SK-N-MC (cell line): ENCODE results near the gene JAKMIP1.

Experiments used
- DNase-seq: peaks from one replicate; pipeline ENCODE4 v3.0.0-alpha.2; 2011; ENCODE audit warnings: low read depth, low spot score
- H3K27ac ChIP-seq: fragments of 200-600 bp; sonication (generic); 2 replicates; pipeline ENCODE4 v1.5.1; 2016; ENCODE audit warnings: mixed run types
- H3K36me3 ChIP-seq: fragments of 200-600 bp; sonication (generic); 2 replicates; pipeline ENCODE4 v1.6.1; 2017; ENCODE audit warnings: antibody characterized with exemption, low read length, mixed read lengths; ENCODE audit not compliant: insufficient read depth
- H3K4me3 ChIP-seq: fragments of 200-600 bp; sonication (generic); 2 replicates; pipeline ENCODE4 v1.5.1; 2016
- H3K9ac ChIP-seq: fragments of 200-600 bp; sonication (generic); 2 replicates; pipeline ENCODE4 v1.8.0; 2017; ENCODE audit warnings: mixed run types, mixed read lengths; ENCODE audit not compliant: insufficient read length
- H3K9me3 ChIP-seq: fragments of 200-600 bp; sonication (generic); 2 replicates; pipeline ENCODE4 v1.6.1; 2017; ENCODE audit warnings: low read depth, mild to moderate bottlenecking, antibody characterized with exemption, low read length, moderate library complexity, mixed read lengths
- EZH2 ChIP-seq: fragments of 200-600 bp; sonication (generic); IDR thresholded peaks from one replicate; pipeline ENCODE4 v1.6.1; 2017; ENCODE audit warnings: antibody characterized with exemption
- FOXP2 ChIP-seq: optimal IDR thresholded peaks from 2 replicates; pipeline ENCODE3; 2011; ENCODE audit warnings: mild to moderate bottlenecking, moderate library complexity; ENCODE audit not compliant: insufficient read depth; ENCODE audit errors: extremely low read length, control extremely low read depth
- POLR2AphosphoS5 ChIP-seq: IDR thresholded peaks from 2 replicates; pipeline ENCODE4 v1.6.1; 2012; ENCODE audit warnings: mild to moderate bottlenecking, low read depth, low read length, borderline replicate concordance

JAKMIP1 gene

GRCh38 chr4:6046526-6047129 is 153.7 kb downstream of the JAKMIP1 start:
- no peak for DNase-seq
- Histone ChIP-seq H3K36me3 (no peaks in the 10 kb centered on the region), H3K9me3 (no peaks in the 10 kb centered on the region), H3K27ac (no peak overlapping the region), H3K4me3 (no peak overlapping the region), H3K9ac (no peak overlapping the region)
- TF ChIP-seq FOXP2: no peak
- no peak for TF ChIP-seq POLR2AphosphoS5
- no peak for TF ChIP-seq EZH2

- Histone ChIP-seq H3K4me3 (no peak overlapping the region), H3K9me3 (no peaks in the 10 kb centered on the region), H3K27ac (no peak overlapping the region), H3K9ac (no peak overlapping the region), H3K36me3 (no peaks in the 10 kb centered on the region)
- DNase-seq: no peak
- TF ChIP-seq EZH2: no peak
- no peak for TF ChIP-seq FOXP2
- no peak for TF ChIP-seq POLR2AphosphoS5
Observed at GRCh38 chr4:6044805-6045204, 155.5 kb downstream of the JAKMIP1 start.

- no peaks in the 10 kb centered on the region for H3K36me3 ChIP-seq
- no peaks in the 10 kb centered on the region for H3K9me3 ChIP-seq
- no peak overlapping the region for H3K27ac ChIP-seq
- no peak overlapping the region for H3K4me3 ChIP-seq
- H3K9ac ChIP-seq: no peak overlapping the region
- TF ChIP-seq POLR2AphosphoS5: no peak
- no peak for TF ChIP-seq EZH2
- TF ChIP-seq FOXP2: no peak
- no peak for DNase-seq
Observed at GRCh38 chr4:6044276-6044675, 156.1 kb downstream of the JAKMIP1 start.

GRCh38 chr4:6043843-6044242 is 156.5 kb downstream of the JAKMIP1 start:
- Histone ChIP-seq H3K9ac (no peak overlapping the region), H3K27ac (no peak overlapping the region), H3K9me3 (no peaks in the 10 kb centered on the region), H3K36me3 (no peaks in the 10 kb centered on the region), H3K4me3 (no peak overlapping the region)
- TF ChIP-seq FOXP2 (no peak), EZH2 (no peak), POLR2AphosphoS5 (no peak)
- no peak for DNase-seq

- TF ChIP-seq EZH2 (no peak), FOXP2 (no peak), POLR2AphosphoS5 (no peak)
- H3K27ac ChIP-seq: no peak overlapping the region
Observed at GRCh38 chr4:6043188-6043587, 157.2 kb downstream of the JAKMIP1 start.

GRCh38 chr4:6042293-6043063 is 157.9 kb downstream of the JAKMIP1 start:
- Histone ChIP-seq H3K4me3 (no peak overlapping the region), H3K36me3 (no peaks in the 10 kb centered on the region), H3K9me3 (no peaks in the 10 kb centered on the region), H3K27ac (no peak overlapping the region), H3K9ac (no peak overlapping the region)
- TF ChIP-seq EZH2 (no peak), FOXP2 (no peak), POLR2AphosphoS5 (no peak)
- DNase-seq: no peak

More at GRCh38 chr4:6043188-6043587, 157.2 kb downstream of the JAKMIP1 start:
- no peak overlapping the region for H3K4me3 ChIP-seq
- H3K9me3 ChIP-seq: no peaks in the 10 kb centered on the region
- H3K36me3 ChIP-seq: no peaks in the 10 kb centered on the region
- no peak for DNase-seq
- H3K9ac ChIP-seq: no peak overlapping the region

- no peak for TF ChIP-seq EZH2
- TF ChIP-seq FOXP2: no peak
- no peak for TF ChIP-seq POLR2AphosphoS5
- DNase-seq: no peak
- Histone ChIP-seq H3K9ac (no peak overlapping the region), H3K9me3 (no peaks in the 10 kb centered on the region), H3K4me3 (no peak overlapping the region), H3K27ac (no peak overlapping the region), H3K36me3 (no peaks in the 10 kb centered on the region)
Observed at GRCh38 chr4:6041800-6042199, 158.5 kb downstream of the JAKMIP1 start.

- Histone ChIP-seq H3K27ac (no peak overlapping the region), H3K9me3 (no peaks in the 10 kb centered on the region), H3K4me3 (no peak overlapping the region), H3K9ac (no peak overlapping the region), H3K36me3 (no peaks in the 10 kb centered on the region)
- no peak for TF ChIP-seq FOXP2
- no peak for TF ChIP-seq EZH2
- no peak for TF ChIP-seq POLR2AphosphoS5
- no peak for DNase-seq
Observed at GRCh38 chr4:6038711-6039110, 161.6 kb downstream of the JAKMIP1 start.
